HCT116 (cell line): ENCODE measurements around the gene NSMCE1. TPM values are rescaled to one million over a fixed set of nuclear protein-coding genes. Genes with fewer than 3 reads are reported as not detected.
"Not testable (repeated sequence)": the region's sequence is repeated elsewhere in the genome, so short reads cannot be mapped to it uniquely, and the experiment has no call there.

Experiments used
- ATAC-seq: fragments of 200-7000 bp; cut with Tn5 transposase; 2 replicates; pipeline ENCODE4 v1.9.1; 2020; ENCODE audit warnings: mild to moderate bottlenecking, moderate library complexity
- BruUV-seq: library from RNA; stranded (reverse); fragments of 400-500 nt; replicated peaks from 2 replicates; lab custom pipeline; 2021; lab: Mats Ljungman, UMichigan
- CTCF ChIA-PET: fragments of 300-600 bp; sonication (Branson Sonifier 250); formaldehyde crosslinking; loops from one replicate; lab custom pipeline; 2021; ENCODE audit warnings: antibody characterized with exemption; lab: Charles Lee
- POLR2A ChIA-PET: fragments of 300-600, 350-600 bp; sonication (Branson Sonifier 250); formaldehyde crosslinking; loops from one replicate; lab custom pipeline; 2021; ENCODE audit warnings: antibody characterized with exemption; lab: Charles Lee
- RAD21 ChIA-PET, 2 experiments: fragments of 300-600 bp; sonication (Branson Sonifier 250); formaldehyde crosslinking; loops; one replicate each; lab custom pipeline; 2023; ENCODE audit warnings: low total read pairs in 2 of 2; ENCODE audit not compliant: uncharacterized antibody in 2 of 2, unreplicated experiment in 2 of 2, low non-redundant PET in 1 of 2; lab: Charles Lee
- DNase-seq: peaks from one replicate; pipeline ENCODE4 v3.0.0-alpha.2; 2010; ENCODE audit warnings: low read depth, low spot score
- H2AFZ ChIP-seq: fragments of 200-600 bp; shearing (Covaris generic), sonication (generic); 2 replicates; pipeline ENCODE4 v1.6.1; 2017; ENCODE audit warnings: low read depth, mixed run types, mixed read lengths, antibody characterized with exemption, low read length; ENCODE audit not compliant: poor library complexity, severe bottlenecking
- H3K27ac ChIP-seq: 2 replicates; pipeline ENCODE4 v1.5.1; 2012; ENCODE audit warnings: low read depth, low read length
- H3K27me3 ChIP-seq: fragments of 200-600 bp; sonication (generic); 2 replicates; pipeline ENCODE4 v1.6.1; 2016; ENCODE audit warnings: mixed run types, low read length, mixed read lengths; ENCODE audit not compliant: insufficient read depth
- H3K36me3 ChIP-seq, 2 experiments: fragments of 200-500 bp in 1 of 2; fragments of 200-600 bp in 1 of 2; sonication (Bioruptor generic) in 1 of 2; sonication (generic) in 1 of 2; 2 replicates each; pipeline versions ENCODE4 v1.5.1 to v1.6.1; 2014 to 2016; ENCODE audit warnings: low read length in 2 of 2, inconsistent platforms in 1 of 2, mixed read lengths in 1 of 2, mixed run types in 1 of 2; ENCODE audit not compliant: insufficient read depth in 2 of 2, control insufficient read depth in 1 of 2
- H3K4me1 ChIP-seq, 2 experiments: fragments of 200-600 bp in 1 of 2; sonication (generic) in 1 of 2; 2 replicates each; pipeline versions ENCODE4 v1.5.1 to v1.6.1; 2012 to 2017; ENCODE audit warnings: low read length in 2 of 2, inconsistent platforms in 1 of 2, mild to moderate bottlenecking in 1 of 2, mixed read lengths in 1 of 2, mixed run types in 1 of 2, moderate library complexity in 1 of 2; ENCODE audit not compliant: insufficient read depth in 2 of 2, control insufficient read depth in 1 of 2
- H3K4me2 ChIP-seq: fragments of 200-600 bp; sonication (generic); 2 replicates; pipeline ENCODE4 v1.6.1; 2017; ENCODE audit warnings: mixed run types, low read length, mixed read lengths
- H3K4me3 ChIP-seq, 2 experiments: fragments of 200-600 bp in 1 of 2; sonication (generic) in 1 of 2; replicated peaks in 1 of 2; 2 replicates each; pipeline ENCODE4 v1.5.1; 2011 to 2016; ENCODE audit warnings: low read length in 2 of 2, control low read depth in 1 of 2, low read depth in 1 of 2, mild to moderate bottlenecking in 1 of 2, mixed read lengths in 1 of 2, mixed run types in 1 of 2
- H3K79me2 ChIP-seq: fragments of 200-600 bp; sonication (generic); 2 replicates; pipeline ENCODE4 v1.6.1; 2017; ENCODE audit warnings: mild to moderate bottlenecking, mixed run types, low read length, moderate library complexity, mixed read lengths; ENCODE audit not compliant: insufficient read depth
- H3K9ac ChIP-seq: fragments of 200-600 bp; sonication (generic); 2 replicates; pipeline ENCODE4 v1.6.1; 2016; ENCODE audit warnings: low read length, mixed read lengths
- H3K9me2 ChIP-seq: fragments of 200-600 bp; sonication (generic), shearing (Covaris generic); 2 replicates; pipeline ENCODE4 v1.6.1; 2017; ENCODE audit warnings: mixed run types, mild to moderate bottlenecking, moderate library complexity; ENCODE audit not compliant: insufficient read depth
- H3K9me3 ChIP-seq, 2 experiments: fragments of 200-500 bp in 1 of 2; fragments of 200-600 bp in 1 of 2; sonication (Bioruptor generic) in 1 of 2; sonication (generic) in 1 of 2; 2 replicates each; pipeline ENCODE4 v1.6.1; 2014 to 2017; ENCODE audit warnings: low read length in 2 of 2, mixed read lengths in 2 of 2, inconsistent platforms in 1 of 2, low read depth in 1 of 2, mild to moderate bottlenecking in 1 of 2, mixed run types in 1 of 2, moderate library complexity in 1 of 2; ENCODE audit not compliant: control insufficient read depth in 1 of 2, insufficient read depth in 1 of 2
- H4K20me1 ChIP-seq: fragments of 200-600 bp; sonication (generic), shearing (Covaris generic); 2 replicates; pipeline ENCODE4 v1.6.1; 2017; ENCODE audit warnings: mixed run types, mild to moderate bottlenecking, moderate library complexity; ENCODE audit not compliant: insufficient read depth
- CBX3 ChIP-seq: IDR thresholded peaks from 2 replicates; pipeline ENCODE4 v1.6.1; 2012; ENCODE audit warnings: low read depth
- CEBPB ChIP-seq: IDR thresholded peaks from 2 replicates; pipeline ENCODE4 v1.6.1; 2012; ENCODE audit warnings: low read depth
- CTCF ChIP-seq, 3 experiments: fragments of 200-600 bp in 1 of 3; sonication (generic) in 1 of 3; IDR thresholded peaks in 2 of 3; conservative IDR thresholded peaks in 1 of 3; 2 replicates each; pipeline ENCODE4 v1.5.1; 2012 to 2017; ENCODE audit warnings: low read depth in 2 of 3, low read length in 2 of 3, antibody characterized with exemption in 1 of 3, borderline replicate concordance in 1 of 3, control low read depth in 1 of 3, mild to moderate bottlenecking in 1 of 3, mixed read lengths in 1 of 3, mixed run types in 1 of 3, moderate library complexity in 1 of 3; ENCODE audit not compliant: insufficient read depth in 1 of 3
- ELF1 ChIP-seq: IDR thresholded peaks from 2 replicates; pipeline ENCODE4 v1.6.1; 2012; ENCODE audit warnings: low read depth, borderline replicate concordance
- FOSL1 ChIP-seq: IDR thresholded peaks from 2 replicates; pipeline ENCODE4 v1.6.1; 2012; ENCODE audit warnings: low read depth
- JUND ChIP-seq: IDR thresholded peaks from 2 replicates; pipeline ENCODE4 v1.6.1; 2012
- MAX ChIP-seq: IDR thresholded peaks from 2 replicates; pipeline ENCODE4 v1.6.1; 2012
- POLR2A ChIP-seq: IDR thresholded peaks from 2 replicates; pipeline ENCODE4 v1.7.0; 2011; ENCODE audit warnings: borderline replicate concordance; ENCODE audit not compliant: insufficient read depth, insufficient read length; ENCODE audit errors: extremely low read depth
- REST ChIP-seq: IDR thresholded peaks from 2 replicates; pipeline ENCODE4 v1.6.1; 2012; ENCODE audit warnings: low read depth
- SIN3A ChIP-seq: IDR thresholded peaks from 2 replicates; pipeline ENCODE4 v1.6.1; 2012; ENCODE audit warnings: low read depth
- YY1 ChIP-seq: IDR thresholded peaks from 2 replicates; pipeline ENCODE4 v1.6.1; 2011; ENCODE audit warnings: low read length, low read depth, moderate library complexity, mild to moderate bottlenecking; ENCODE audit not compliant: insufficient replicate concordance; ENCODE audit errors: extremely low read depth
- ZBTB33 ChIP-seq: IDR thresholded peaks from 2 replicates; pipeline ENCODE4 v1.6.1; 2011; ENCODE audit warnings: mild to moderate bottlenecking, low read length, moderate library complexity; ENCODE audit not compliant: insufficient replicate concordance; ENCODE audit errors: extremely low read depth
- intact Hi-C: fragments of 100-400 bp; cut with micrococcal nuclease; formaldehyde crosslinking; loops from 2 replicates; pipeline ENCODE4 v1.10.0; 2022
- total RNA-seq: library from RNA; stranded (reverse); gene quantifications from one replicate; pipeline ENCODE4 v1.2.1, GENCODE V29; 2021; ENCODE audit not compliant: unreplicated experiment

The NSMCE1 gene
- total RNA-seq, 1 experiment from 2014 or later, result 85.6 TPM

DNA sequence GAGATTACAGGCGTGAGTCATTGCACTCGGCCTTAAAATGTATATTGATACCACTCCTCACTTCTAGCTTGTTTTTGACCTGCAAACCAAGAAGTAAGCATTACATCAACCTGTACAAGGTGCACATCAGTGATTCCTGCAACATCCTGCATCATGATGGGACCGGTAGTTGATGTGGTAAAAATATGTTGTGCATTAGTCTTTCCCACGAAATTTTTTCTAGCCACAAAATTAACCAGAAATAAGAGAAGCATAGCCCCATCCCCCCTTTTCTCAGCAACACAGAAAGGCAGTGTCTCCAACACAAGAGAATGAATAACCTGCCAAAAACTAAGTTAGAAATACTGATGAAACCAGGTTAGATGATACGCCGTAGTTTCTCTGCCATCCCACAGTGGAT, 21.1 kb upstream of the NSMCE1 start:
- peaks cover 9 to 18% of the 10 kb centered on the region in 2 experiments; a peak in 3 of 4 replicates for H3K4me1 ChIP-seq
- no peak overlapping the region for H3K27ac ChIP-seq
- CTCF ChIA-PET, result no interaction called here
- no peak overlapping the region for H3K4me2 ChIP-seq
- no peaks in the 10 kb centered on the region for H3K79me2 ChIP-seq
- ATAC-seq, result no peak
- RAD21 ChIA-PET, result no interaction called here
- no peaks in the 10 kb centered on the region for H3K9me2 ChIP-seq
- intact Hi-C loops, result no loop called here
- H3K36me3 ChIP-seq, result no peaks in the 10 kb centered on the region
- no peak overlapping the region for H3K9ac ChIP-seq
- no peak overlapping the region for H3K4me3 ChIP-seq
- H4K20me1 ChIP-seq, result no peaks in the 10 kb centered on the region
- no peak overlapping the region for H2AFZ ChIP-seq
- TF ChIP-seq REST, result no peak
- no peak for TF ChIP-seq FOSL1
- no peak for TF ChIP-seq POLR2A
- no peak for TF ChIP-seq CEBPB
- no peak for TF ChIP-seq YY1
- TF ChIP-seq CBX3, result no peak
- no peak for TF ChIP-seq ZBTB33
- TF ChIP-seq JUND, result no peak
- TF ChIP-seq MAX, result no peak
- TF ChIP-seq CTCF (IDR thresholded peaks at IDR 0.05 in 2 of 3, conservative IDR thresholded peaks at IDR 0.05 in 1 of 3; ENCODE audit: borderline replicate concordance in 1 of 3, insufficient read depth in 1 of 3, low read depth in 2 of 3, low read length in 2 of 3), result no peak
- TF ChIP-seq SIN3A, result no peak
- TF ChIP-seq ELF1, result no peak
- H3K9me3 ChIP-seq, result no peaks in the 10 kb centered on the region
- no TSS peak for BruUV-seq
- DNase-seq, result no peak
- no peaks in the 10 kb centered on the region for H3K27me3 ChIP-seq
- POLR2A ChIA-PET, result no interaction called here

GRCh38 chr16:27288313-27288712, 19.7 kb upstream of the NSMCE1 start:
- intact Hi-C loops, result not testable (repeated sequence)

More at GRCh38 chr16:27288313-27288712, 19.7 kb upstream of the NSMCE1 start:
- H3K4me2 ChIP-seq, H3K79me2 ChIP-seq, ATAC-seq, DNase-seq, H3K27me3 ChIP-seq, CTCF ChIA-PET, H3K27ac ChIP-seq, H3K9me3 ChIP-seq, H4K20me1 ChIP-seq, RAD21 ChIA-PET, H3K9me2 ChIP-seq, H2AFZ ChIP-seq, H3K4me3 ChIP-seq, BruUV-seq, POLR2A ChIA-PET, H3K9ac ChIP-seq, H3K36me3 ChIP-seq: not testable (repeated sequence)
- H3K4me1 ChIP-seq, result peaks cover 9 to 18% of the 10 kb centered on the region in 2 experiments; a peak in 3 of 4 replicates
